GM13976 (cell line): ENCODE results near the gene SAMD4B.

Experiments
- DNase-seq: peaks from one replicate; pipeline ENCODE4 v3.0.0; 2012; ENCODE audit warnings: low spot score
- in situ Hi-C: fragments of 300-500 bp; cut with MboI; formaldehyde crosslinking; loops from one replicate; pipeline ENCODE4 v1.12.0; 2022; ENCODE audit warnings: low sequenced_read_pairs, mixed read lengths, inconsistent platforms; ENCODE audit not compliant: unreplicated experiment
- TF ChIP-seq, protein P1 (sequence below): IDR thresholded peaks from 2 replicates; pipeline ENCODE4 v1.5.1; 2012; ENCODE audit warnings: borderline replicate concordance, mild to moderate bottlenecking; ENCODE audit not compliant: insufficient read depth; ENCODE audit errors: extremely low read depth, missing control alignments, control extremely low read depth

Gene SAMD4B

DNA sequence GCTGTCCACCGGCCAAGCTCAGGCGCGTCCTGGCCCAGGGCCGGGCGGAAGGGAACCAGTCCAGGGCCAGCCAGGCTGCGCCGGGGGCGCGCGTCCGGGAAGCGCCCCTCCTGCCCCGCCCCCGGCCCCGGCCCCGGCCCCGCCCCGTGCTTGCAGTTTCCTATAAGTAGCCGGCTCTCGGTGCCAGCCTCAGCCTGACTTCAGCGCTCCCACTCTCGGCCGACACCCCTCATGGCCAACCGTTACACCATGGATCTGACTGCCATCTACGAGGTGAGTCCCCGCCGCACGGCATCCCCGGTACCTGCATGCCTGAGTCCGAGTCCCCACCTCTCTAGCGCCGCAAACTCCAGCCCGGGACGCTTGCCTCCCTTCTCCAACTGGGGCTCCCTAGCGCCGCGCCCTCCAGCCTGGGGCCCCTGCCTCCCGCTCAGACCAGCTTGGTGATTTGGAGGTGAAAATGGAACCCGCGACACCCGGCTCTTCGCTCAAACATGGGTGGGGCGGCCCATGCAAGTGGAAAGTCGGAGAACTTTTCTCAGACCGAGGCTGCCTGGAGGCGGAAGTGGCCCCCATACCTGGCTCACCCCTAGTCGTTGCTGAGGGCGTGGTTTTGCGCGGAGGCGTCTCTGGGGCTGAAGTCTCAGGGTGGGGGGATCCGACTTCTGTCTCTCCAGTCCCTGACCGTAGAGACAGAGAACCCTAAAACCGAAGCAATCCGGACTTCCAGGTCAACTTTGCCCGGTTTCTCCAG is 64.6 kb downstream of the SAMD4B start, which contains the start of gene ZFP36:
TSS of gene ZFP36 (plus strand) at position 192 of the 754 bp plus-strand sequence. CDS start at position 250, 58 bp downstream.
- DNase-seq = peak; percentile 86
- in situ Hi-C loops = no loop called here
- TF ChIP-seq, protein P1, sequence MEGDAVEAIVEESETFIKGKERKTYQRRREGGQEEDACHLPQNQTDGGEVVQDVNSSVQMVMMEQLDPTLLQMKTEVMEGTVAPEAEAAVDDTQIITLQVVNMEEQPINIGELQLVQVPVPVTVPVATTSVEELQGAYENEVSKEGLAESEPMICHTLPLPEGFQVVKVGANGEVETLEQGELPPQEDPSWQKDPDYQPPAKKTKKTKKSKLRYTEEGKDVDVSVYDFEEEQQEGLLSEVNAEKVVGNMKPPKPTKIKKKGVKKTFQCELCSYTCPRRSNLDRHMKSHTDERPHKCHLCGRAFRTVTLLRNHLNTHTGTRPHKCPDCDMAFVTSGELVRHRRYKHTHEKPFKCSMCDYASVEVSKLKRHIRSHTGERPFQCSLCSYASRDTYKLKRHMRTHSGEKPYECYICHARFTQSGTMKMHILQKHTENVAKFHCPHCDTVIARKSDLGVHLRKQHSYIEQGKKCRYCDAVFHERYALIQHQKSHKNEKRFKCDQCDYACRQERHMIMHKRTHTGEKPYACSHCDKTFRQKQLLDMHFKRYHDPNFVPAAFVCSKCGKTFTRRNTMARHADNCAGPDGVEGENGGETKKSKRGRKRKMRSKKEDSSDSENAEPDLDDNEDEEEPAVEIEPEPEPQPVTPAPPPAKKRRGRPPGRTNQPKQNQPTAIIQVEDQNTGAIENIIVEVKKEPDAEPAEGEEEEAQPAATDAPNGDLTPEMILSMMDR = no peak

DNA sequence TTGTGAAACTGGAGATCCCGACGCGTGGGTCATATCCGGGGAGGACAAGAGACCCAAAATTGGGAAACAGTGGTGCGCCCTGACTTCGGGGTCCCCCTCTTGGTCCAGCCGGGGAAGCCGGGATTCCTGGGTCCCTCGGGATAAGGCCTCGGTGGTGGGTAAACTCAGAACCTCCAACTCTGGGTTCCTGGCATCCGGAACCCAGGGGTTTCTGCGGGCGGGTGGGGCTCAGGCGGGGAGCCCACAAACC is 65.1 kb downstream of the SAMD4B start:
- in situ Hi-C loops = no loop called here
- TF ChIP-seq, protein P1 = no peak
- DNase-seq = no peak

DNA sequence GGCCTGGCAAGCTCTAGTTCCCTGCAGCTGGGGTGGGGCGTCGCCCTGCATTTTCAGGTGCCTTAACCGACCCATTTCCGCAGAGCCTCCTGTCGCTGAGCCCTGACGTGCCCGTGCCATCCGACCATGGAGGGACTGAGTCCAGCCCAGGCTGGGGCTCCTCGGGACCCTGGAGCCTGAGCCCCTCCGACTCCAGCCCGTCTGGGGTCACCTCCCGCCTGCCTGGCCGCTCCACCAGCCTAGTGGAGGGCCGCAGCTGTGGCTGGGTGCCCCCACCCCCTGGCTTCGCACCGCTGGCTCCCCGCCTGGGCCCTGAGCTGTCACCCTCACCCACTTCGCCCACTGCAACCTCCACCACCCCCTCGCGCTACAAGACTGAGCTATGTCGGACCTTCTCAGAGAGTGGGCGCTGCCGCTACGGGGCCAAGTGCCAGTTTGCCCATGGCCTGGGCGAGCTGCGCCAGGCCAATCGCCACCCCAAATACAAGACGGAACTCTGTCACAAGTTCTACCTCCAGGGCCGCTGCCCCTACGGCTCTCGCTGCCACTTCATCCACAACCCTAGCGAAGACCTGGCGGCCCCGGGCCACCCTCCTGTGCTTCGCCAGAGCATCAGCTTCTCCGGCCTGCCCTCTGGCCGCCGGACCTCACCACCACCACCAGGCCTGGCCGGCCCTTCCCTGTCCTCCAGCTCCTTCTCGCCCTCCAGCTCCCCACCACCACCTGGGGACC is 65.6 kb downstream of the SAMD4B start:
- DNase-seq = no peak
- in situ Hi-C loops = no loop called here
- TF ChIP-seq, protein P1 = no peak

DNA sequence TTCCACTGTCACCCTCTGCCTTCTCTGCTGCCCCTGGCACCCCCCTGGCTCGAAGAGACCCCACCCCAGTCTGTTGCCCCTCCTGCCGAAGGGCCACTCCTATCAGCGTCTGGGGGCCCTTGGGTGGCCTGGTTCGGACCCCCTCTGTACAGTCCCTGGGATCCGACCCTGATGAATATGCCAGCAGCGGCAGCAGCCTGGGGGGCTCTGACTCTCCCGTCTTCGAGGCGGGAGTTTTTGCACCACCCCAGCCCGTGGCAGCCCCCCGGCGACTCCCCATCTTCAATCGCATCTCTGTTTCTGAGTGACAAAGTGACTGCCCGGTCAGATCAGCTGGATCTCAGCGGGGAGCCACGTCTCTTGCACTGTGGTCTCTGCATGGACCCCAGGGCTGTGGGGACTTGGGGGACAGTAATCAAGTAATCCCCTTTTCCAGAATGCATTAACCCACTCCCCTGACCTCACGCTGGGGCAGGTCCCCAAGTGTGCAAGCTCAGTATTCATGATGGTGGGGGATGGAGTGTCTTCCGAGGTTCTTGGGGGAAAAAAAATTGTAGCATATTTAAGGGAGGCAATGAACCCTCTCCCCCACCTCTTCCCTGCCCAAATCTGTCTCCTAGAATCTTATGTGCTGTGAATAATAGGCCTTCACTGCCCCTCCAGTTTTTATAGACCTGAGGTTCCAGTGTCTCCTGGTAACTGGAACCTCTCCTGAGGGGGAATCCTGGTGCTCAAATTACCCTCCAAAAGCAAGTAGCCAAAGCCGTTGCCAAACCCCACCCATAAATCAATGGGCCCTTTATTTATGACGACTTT is 66.4 kb downstream of the SAMD4B start:
- in situ Hi-C loops = no loop called here
- TF ChIP-seq, protein P1 = no peak
- no peak for DNase-seq

DNA sequence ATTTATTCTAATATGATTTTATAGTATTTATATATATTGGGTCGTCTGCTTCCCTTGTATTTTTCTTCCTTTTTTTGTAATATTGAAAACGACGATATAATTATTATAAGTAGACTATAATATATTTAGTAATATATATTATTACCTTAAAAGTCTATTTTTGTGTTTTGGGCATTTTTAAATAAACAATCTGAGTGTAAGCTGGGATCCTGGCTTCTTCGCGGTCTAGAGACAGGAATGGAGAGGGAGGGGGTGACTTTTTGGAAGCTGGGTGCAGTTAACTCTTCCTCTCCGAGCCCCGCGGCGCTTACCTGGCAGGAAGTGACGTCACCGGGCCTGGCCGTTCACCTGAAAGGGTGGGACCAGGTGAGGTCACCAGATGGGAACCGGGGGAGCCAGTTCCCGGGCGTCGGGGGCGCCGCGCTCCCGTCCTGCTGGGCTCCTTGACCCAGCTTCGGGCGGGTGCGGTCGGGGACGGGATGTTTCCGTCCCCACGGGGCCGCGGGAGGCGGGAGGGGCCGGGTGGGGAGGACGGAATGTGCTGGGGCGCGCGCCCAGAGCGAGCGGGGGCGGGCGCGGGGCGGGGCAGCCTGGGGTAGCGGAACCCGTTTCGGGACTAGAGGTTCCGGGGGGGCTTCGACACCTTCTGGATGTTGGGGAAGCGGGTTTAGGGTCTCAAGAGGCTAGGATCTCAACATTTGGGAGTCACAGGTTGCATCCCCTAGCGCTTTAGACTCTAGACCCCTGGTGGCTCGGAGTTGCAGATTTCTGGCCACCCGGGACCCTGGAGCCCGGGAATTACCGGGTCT is 67.2 kb downstream of the SAMD4B start:
- DNase-seq = peak; percentile 62
- in situ Hi-C loops = no loop called here
- TF ChIP-seq, protein P1 = no peak

DNA sequence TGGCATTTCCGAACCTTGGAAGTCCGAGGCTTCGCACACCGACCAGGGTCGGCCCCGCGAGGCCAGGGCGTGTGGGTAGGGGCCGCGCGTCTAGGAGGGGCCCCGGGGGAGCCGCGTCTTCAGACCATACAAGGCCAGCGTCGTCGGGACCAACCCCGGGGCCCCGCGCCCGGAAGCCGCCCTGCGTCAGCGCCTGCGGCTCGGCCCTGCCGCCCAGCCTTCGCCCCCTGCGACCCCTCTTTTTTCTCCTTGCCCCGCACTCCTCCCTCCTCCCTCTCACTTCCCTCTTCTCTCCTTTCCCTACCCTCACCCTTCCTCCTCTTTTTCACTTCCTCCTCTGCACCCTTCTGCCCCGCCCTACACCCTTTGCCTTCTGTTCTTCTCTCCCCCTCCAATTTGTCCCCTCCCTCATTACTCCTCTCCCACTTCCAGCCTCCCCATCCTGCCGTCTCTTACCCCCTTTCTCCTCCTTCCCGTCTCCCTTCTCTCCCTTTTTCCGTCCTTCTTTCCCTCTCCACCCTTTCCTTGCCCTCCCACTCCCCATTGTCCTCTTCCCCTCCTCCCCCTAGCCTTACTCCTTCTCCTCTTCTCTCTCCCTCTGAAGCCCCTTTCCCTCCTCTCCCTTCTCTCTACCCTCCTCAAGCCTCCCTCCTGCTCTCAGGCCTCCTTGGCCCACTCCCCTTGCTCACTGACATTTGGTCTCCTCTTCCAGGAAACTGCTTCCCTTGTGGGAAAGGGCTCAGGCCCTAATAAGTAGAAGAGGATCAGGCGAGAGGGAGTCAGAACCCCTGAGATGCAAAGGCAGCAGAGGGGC is 68.0 kb downstream of the SAMD4B start:
- in situ Hi-C loops = no loop called here
- peak; percentile 77 for DNase-seq
- TF ChIP-seq, protein P1 = no peak
